GM18499 (cell line): Measurements from ENCODE around the gene UROS.

ENCODE experiments used
- ATAC-seq: cut with Tn5 transposase; IDR thresholded peaks from one replicate; pipeline ENCODE4 v1.9.1; 2021; ENCODE audit warnings: moderate number of reproducible peaks; ENCODE audit not compliant: insufficient read depth, unreplicated experiment

UROS gene

DNA sequence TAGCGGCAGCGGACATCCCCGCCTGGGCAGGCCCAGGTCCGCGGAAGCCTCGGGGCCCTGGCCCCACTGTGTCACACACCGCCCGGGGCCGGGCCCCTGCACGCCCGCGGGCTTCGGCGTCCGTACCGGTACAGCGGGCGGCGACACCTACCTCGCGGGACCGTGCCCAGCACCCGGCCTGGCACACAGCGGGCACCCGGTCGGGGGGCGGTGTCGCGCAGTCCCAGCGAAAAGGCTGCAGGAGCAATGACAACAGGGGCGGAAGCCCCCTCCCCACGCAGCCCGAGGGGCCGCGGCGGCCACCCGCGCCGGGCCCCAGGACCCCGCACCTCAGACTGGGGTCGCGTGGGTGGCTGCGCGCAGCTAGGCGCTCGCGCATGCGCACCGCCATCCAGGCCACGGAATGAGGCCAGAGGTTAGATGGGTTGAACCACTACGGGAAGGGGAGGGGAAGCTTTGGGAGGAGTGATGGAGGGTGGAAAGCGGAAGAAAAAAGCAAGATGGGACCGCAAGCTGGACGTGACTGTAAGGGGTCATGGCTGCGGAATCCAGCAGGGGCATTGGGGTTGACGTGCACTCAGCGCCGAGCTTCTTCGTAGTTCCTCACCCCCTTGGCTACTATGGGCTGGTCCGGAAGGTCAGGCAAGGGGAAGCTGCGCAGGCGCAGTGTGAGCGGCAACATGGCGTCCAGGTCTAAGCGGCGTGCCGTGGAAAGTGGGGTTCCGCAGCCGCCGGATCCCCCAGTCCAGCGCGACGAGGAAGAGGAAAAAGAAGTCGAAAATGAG is at the start of gene UROS, which contains the start of gene BCCIP:
Gene UROS, minus strand, starts transcription at position 381 of the 785 bp plus-strand sequence. CDS start 6,759 bp downstream, outside the sequence.
Gene BCCIP, plus strand, starts transcription at position 669 of the 785 bp plus-strand sequence. Its CDS starts 12 bp downstream, at position 681.
- ATAC-seq = peak; percentile 44

DNA sequence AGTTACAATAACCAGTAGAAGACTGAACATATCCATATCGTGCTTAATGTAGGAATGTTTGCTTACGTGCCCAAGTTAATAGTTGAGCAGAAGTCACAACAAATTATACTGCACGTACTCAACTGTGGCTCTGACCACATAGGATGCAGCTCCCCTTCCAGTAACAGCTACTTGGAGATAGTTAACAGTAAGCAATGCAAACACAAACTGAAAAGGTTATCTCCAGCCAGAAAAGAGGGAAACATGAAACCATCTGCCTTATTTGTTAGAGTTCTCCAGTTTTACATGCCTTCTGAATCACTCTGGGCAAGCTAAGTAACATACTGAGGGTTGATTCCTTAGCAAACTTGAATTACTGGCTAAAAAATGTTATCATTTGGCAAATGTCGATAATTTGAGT is 48.3 kb upstream of the UROS start:
- no peak for ATAC-seq

DNA sequence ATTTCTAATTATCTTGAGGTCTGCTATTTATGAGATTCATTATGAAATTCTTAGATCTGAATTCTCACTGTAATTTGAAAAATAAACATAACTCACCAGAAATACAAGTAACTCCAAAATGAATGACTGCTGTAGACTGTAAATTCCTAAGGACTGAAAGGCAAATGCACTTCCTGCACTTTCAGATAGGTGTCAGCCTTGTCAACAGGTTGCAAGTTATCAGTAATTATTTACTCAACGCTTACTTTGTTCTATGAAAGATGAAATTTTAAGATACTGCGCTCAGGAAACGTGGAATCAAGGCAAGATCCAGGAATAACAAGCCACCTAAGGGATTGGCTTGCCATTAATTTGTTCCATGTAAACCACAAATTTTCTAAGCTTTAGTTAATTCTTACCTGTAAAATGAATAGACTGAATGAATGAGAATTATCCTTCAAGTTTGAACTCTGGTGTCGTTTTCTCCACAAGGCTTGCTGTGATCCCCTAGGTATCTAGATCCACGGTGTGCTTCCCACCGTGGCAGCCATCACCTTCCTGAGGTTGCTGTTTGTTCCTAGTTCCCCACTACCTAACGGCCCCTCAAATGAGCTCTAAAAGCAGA is 45.4 kb upstream of the UROS start:
- ATAC-seq = no peak

DNA sequence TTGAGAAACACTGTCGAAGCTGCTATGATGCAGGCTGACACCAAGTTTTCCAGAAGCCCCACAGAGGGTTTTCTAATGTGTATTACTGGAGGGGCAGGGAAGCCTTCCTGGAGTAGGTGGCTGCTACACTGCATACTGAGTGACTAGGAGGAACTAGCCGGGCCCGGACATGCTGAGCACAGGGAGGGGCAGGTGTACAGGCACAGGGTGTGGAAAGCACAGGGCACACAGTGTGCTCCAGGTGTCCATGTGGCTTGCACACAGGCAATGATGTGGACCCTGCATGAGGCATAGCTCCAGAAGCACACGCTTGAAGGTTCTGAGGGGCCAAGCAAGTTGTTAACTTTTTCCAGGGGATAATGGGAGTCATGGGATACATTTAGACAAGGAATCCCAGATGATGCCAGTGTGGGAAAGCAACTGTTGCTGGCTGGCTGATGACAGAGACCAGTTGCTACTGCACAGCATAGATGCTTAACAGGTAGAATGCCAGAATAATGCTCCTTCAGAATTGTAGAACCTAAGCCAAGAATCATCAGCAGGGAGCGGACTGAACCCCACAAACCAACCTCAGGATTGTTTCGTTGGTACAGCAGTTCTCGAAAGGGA is 43.5 kb upstream of the UROS start:
- no peak for ATAC-seq

DNA sequence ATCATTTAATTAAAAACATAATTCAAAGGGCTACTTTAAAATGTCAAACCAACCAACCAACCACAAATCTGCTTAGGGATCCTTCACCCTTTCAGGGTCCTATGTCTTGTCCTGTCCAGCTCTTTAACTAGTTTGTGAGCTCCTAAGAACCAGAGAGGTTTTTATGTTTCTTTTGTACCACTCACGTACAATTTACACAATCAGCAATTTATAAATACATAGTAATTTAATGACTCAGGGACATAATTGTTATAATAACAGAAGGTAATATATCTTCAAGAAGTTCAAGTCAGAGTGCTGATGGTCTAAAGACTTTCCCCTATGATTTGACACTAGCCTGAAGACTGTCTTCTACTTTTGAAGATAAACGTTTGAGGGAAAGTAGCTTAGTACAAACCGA is 42.1 kb upstream of the UROS start:
- ATAC-seq = no peak

DNA sequence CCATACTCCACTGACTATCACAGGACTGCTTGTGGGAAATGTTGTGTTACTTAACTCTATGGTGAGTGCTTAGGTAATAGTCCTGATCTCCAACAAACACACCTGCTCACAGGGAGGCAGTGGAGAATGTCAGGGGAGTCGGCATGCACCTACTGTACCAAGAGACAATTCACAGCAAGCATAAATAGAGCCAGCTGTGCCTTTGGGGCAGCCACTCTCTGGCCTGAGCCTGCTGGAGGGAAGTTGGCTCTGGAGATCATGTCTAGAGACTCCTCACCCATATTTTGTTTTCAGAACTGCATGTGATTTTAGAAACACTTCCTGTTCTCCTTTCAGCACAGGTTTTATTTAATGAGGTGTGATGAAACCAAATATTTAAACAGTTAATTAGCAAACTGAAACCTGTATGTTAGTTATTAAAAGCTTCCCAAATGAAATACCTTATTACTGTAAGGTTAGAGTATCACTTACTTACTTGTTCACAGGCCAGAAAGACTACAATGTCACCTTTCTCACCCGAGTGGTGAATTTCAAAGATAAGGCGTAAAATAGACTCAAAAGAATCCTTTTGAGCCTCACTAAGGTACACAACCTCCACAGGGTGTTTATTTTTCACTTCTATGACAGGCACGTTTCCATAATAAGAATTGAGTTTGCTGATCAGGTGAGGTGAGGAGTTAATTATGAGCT is 36.2 kb upstream of the UROS start:
- no peak for ATAC-seq

DNA sequence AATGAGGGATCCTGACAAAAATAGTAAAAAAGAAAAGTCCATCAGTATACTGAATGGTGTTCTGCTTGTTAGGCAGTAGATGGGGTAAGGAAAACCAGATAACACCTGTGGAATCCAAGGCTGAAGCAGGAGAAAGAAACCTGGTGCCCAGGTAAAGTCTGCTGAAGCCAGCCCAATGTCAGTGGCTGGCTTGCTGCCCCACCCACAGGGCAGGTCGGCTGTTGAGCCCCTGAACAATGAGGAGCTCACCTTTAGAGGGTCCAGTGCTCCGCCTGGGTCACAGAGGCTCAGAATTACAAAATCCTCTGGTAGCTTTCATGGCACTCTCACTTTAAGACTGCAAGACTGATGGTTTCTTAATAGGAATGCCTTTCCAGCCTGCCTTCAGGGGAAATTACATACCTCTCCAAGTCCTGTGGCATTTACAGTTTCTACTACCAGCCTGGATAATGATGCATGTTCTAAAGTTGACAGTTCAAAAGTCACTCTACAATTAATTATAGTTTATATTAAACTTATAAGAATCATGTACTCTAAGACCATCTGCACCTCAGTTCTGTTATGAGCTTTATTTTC is 34.2 kb upstream of the UROS start:
- no peak for ATAC-seq

DNA sequence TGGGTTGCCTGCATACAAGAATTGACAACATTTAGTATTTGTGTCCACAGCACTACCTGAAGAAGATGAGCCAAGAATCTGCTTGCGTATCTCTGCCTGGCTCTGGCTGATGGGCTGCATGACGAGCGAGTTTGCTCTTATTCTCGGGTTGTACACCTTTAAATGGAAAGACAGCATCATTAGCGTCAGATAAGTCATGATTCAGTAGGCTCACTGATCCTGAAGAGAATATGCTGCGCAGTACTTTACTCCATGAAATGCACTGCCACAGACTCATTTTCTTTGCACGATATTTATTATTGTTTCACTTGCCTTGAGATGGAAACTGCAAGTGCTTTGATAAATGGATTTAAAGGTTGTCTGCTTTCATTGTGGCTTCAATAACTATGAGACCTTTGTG is 29.4 kb upstream of the UROS start:
- no peak for ATAC-seq

DNA sequence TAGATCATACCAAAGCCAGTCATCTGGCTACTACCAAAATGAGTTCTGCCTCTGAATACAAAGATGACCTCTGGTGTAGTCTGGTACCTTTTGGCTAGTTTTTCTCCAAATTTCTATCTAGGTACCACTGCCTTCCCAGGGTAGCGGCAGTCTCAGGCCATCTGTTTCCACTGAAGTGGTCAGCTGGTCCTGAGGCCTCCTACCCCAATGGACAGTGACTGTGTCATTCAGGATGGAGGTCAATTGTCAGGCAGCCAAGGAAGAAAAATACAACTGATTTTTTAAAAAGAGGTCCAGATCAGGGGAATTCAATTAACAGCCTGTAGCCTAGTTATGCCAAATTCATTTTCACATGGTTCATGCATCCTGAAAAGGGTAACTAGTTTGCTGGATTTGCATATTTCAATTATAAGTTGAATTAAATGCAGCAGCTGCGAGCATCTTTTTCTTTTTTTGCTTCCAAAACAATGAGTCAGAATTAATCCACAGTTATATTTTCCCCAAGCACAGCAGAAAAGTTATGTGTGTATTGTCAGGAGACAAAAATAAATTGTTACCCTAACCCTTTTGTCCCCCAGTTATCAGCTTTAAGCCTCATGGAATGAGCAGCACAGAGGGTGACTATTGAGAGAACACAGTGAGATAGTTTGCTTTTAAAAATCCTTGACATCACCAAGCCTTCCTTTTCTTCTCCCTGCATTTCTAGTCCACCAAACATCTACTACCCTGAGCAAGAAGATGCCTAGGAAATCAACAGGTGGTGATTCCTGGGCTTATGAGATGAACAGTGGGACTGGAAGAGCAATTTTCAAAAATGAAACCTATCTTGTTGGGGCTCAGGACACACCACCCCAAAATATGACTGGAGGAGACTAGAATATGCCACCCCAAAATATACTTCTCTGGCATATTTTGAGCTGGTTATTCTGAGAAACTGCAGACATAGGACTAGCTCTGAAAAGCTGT is 28.0 kb upstream of the UROS start:
- no peak for ATAC-seq

DNA sequence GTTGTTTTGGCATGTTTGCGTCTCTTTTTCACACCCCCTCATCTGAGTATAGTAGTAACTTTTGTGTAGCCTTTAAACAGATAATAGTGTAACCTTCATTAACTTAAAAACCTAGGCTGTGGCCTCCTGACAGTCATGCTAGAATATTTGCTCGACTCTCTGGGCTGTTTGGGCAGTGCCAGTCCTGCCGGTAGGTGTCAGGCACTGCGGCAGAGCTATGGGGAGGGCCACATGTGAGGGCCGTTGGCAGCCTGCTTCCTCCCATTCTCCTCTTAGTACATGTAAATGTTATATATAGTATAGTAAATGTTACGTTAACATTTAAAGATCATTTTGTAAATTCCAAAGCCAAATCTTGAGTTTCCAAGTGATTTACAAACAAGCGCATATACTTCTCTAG is 26.4 kb upstream of the UROS start:
- no peak for ATAC-seq

DNA sequence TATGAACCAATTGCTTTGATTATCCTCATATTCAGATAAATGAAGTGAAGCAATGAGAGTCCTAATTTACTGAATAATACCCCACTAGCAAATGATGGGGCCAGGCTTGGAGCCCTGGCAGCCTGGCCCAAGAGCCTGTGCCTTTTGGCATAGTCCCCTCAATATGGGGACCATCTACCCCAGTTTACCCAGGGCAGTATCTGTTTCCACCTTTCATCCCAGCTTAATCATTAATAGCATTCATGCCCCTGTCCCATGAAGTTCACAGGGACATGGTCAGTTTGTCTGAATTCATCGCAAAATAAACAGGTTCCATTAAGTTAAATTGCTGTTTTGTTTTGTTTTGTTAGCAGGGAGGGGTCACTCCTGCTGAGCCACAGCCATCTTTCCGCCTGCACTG is 25.8 kb upstream of the UROS start:
- ATAC-seq = no peak

DNA sequence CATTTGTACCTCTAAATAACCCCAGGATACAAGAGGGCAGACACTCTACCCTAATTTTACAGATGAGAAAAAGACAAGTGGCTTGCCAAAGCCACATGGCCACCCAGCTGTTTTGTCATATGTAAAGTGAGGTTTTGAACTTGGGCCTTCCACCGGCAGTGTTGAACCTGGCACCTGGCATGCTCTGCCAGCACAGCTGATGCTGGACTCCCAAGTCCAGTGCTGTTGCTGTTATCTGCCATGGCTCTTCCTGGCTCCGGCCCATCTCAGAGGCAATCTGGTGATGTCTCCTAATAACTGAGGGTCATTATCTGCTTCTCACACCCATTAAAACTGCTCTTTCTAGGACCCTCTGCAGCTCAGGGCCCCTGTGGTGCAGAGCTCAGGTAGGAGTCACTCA is 25.3 kb upstream of the UROS start:
- ATAC-seq = no peak

DNA sequence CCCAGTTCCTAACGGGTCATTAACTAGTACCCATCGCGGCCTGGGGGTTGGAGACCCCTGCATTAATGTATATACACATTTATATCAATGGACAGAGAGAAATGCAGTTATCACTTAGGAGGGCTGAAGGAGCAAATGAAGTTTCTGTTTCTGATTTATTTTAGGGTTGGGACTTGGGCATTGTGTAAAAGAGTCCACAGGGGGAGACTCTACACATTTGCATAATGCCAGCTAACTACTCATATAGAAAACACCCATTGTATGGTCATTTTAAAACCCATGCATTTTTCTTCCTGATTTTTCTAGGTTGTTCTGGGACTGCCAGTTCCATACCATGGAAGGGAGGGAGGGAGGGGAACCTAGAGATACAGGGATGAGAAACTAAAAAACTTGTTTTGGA is 23.8 kb upstream of the UROS start:
- no peak for ATAC-seq

DNA sequence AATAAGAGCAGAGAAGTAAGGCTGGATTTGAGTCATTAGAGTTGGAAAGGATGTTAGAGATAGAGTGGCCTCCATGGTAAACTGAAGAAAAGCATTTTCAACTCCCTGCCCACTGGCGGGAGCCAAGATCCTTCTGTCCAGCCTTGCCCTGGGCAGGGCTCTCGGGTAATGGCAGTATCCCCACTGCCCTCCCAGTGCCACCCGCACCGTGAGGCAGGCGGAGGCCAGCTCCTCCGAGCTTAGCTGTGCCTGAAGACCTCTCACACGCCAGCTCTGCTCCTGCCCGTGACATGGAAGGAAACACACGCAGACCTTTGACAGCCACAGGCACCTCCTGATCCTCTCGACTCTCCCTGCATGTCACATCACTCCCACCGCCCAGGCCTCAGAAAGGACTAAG is 22.6 kb upstream of the UROS start:
- no peak for ATAC-seq

DNA sequence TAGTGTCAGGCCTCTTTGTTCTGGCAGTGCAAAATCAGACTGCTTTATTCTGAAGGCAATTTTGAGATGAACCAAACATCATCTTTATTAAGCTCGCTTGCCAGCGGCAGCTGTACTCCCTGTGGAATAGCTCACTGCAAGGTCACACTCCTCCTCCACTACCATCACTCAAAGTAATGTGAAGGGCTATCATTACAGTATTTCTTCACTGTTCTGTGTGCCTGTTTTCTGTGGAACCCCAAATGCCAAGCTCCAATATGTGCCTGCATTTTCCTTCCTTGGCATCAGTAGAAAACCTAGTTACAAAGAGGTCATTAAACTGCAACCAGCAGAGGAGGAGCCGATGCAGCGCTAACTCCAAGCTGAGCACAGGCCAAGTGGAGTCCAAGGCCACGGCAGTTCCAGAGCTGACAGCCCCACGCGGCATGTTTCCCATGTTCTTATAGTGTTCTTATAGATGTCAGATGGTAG is 21.7 kb upstream of the UROS start:
- ATAC-seq = no peak

DNA sequence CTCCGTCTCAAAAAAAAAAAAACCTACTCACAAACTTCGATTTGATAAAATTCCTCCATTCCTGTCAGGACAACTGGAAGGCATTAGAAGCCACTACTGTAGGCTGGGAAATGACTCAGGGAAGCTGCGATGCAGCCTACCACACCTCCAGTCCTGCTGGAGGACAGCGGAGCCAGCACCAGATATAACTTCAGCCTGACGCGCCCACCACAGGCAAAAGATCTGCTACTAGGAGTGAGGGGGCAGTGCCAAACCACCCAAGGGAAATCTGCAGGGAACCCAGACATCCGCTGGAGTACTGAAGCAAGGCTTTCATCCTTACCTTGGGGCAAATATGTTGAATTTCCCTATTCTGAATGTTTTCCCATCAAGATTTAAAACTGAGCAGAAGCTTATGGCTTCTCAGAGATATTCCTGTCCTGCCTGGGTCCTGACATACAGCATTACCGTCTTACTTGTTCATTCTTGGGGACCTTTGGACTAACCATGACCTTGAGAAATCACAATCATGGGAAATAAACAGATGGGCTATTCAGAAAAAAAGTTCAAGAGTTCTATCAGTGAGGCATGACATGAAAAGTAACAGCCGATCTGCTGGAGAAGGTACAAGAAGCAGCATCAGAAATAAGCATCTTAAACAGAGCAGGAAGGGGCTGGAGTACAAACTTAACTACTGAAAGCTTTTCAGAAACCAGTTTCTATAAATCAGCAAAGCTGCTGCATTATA is 20.7 kb upstream of the UROS start:
- ATAC-seq = no peak

DNA sequence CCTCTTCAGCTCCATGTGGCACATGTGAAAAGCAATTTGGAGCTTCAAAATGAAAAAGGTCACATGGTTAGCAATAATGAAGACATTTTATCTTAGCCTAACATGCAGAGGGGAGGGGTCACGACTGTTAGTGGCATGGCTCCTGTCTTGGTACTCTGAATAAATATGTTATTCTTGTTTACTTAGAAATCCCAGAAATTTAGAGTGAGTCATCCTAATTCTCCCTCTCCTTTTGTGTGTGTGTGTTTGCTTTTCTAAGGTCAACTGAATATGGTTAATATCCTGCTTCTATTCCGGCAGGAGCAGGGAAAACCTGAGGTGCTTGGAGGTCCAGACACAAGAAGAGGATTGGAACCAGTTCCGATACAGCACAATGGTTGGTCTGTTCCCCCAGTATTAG is 17.9 kb upstream of the UROS start:
- no peak for ATAC-seq

DNA sequence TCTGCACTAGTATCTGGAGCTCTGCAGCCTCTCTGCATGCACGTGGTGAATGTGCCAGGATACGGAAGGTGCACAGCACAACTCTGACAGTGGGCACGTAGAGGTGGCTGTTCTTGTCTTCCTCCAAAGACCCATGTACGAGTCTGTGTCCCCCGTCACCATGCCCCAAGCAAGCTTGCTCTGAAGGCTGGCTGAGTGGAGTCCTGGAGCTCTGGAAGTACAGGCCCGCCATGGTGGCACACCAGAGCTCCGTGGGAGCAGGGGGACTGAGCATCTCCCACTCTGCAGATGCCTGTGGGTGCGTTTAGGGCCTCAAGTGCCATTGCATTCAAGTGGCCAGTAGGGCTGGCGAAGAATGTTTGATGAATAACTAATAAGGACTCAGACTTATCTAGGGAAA is 17.3 kb upstream of the UROS start:
- no peak for ATAC-seq
